Breast epithelium (tissue), 4 donors: ENCODE results near the gene CETN3. TPM values are rescaled to one million over a fixed set of nuclear protein-coding genes. Genes with fewer than 3 reads are reported as not detected.

Experiments used
- DNase-seq, 2 donors: peaks; one replicate each; pipeline ENCODE4 v3.0.0-alpha.2; 2019; ENCODE audit warnings: low spot score in 2 of 2
- H3K27ac ChIP-seq, 2 donors: fragments of 200-600 bp; sonication (generic) in 1 of 2; one replicate each; pipeline ENCODE4 v1.5.1; 2016 to 2019; ENCODE audit warnings: mild to moderate bottlenecking in 1 of 2
- H3K27me3 ChIP-seq, 2 donors: fragments of 200-600 bp; sonication (generic) in 1 of 2; one replicate each; pipeline versions ENCODE4 v1.5.1 to v1.6.0; 2017 to 2019; ENCODE audit warnings: control low read depth in 1 of 2, mild to moderate bottlenecking in 1 of 2
- H3K36me3 ChIP-seq: fragments of 200-600 bp; one replicate; pipeline ENCODE4 v1.5.1; 2019
- H3K4me1 ChIP-seq, 2 donors: fragments of 200-600 bp; sonication (generic); one replicate each; pipeline ENCODE4 v1.5.1; 2016 to 2019; ENCODE audit warnings: control low read depth in 1 of 2
- H3K4me3 ChIP-seq, 3 donors: fragments of 200-600 bp; sonication (generic); 1 replicate in 2 of 3; 2 replicates in 1 of 3; pipeline ENCODE4 v1.5.1; 2016 to 2019; ENCODE audit warnings: mild to moderate bottlenecking in 3 of 3, moderate library complexity in 2 of 3
- H3K9me3 ChIP-seq, 2 donors: fragments of 200-600 bp; sonication (generic) in 1 of 2; one replicate each; pipeline ENCODE4 v1.5.1; 2016 to 2019; ENCODE audit warnings: control low read depth in 1 of 2
- CTCF ChIP-seq, 3 donors: fragments of 450-650 bp; IDR thresholded peaks; one replicate each; pipeline ENCODE4 v1.5.1; 2016 to 2017; ENCODE audit warnings: antibody characterized with exemption in 3 of 3, mild to moderate bottlenecking in 3 of 3, moderate library complexity in 3 of 3
- POLR2A ChIP-seq: fragments of 450-650 bp; IDR thresholded peaks from one replicate; pipeline ENCODE4 v1.6.1; 2016; ENCODE audit warnings: antibody characterized with exemption, mild to moderate bottlenecking, moderate library complexity
- POLR2AphosphoS5 ChIP-seq, 3 donors: sonication (generic); formaldehyde crosslinking; IDR thresholded peaks; one replicate each; pipeline ENCODE4 v1.6.1; 2017; ENCODE audit warnings: antibody characterized with exemption in 3 of 3
- intact Hi-C: fragments of 100-400 bp; cut with DNase I; formaldehyde crosslinking; loops from one replicate; pipeline ENCODE4 v1.15.1; 2023; ENCODE audit warnings: low total_unique reads
- total RNA-seq, 3 donors: library from RNA; depleted of rRNA; stranded (reverse); fragments of >200 nt; gene quantifications; one replicate each; pipeline ENCODE4 v1.1.0, GENCODE V29; 2016

The CETN3 gene
- total RNA-seq, 3 donors from 2014 or later = 7.7 to 13.8 (median 11.8) TPM

- no peaks in the 10 kb centered on the region for H3K9me3 ChIP-seq
- H3K27ac ChIP-seq = no peak overlapping the region
- no peaks in the 10 kb centered on the region for H3K4me1 ChIP-seq
- H3K36me3 ChIP-seq = no peaks in the 10 kb centered on the region
- intact Hi-C loops = no loop called here
- H3K4me3 ChIP-seq = no peak overlapping the region
- no peaks in the 10 kb centered on the region for H3K27me3 ChIP-seq
- TF ChIP-seq POLR2AphosphoS5 (IDR thresholded peaks at IDR 0.05) (no peak), POLR2A (no peak), CTCF (IDR thresholded peaks at IDR 0.05) (no peak)
- DNase-seq = no peak
Measured at GRCh38 chr5:90395005-90395404, 14.6 kb downstream of the CETN3 start.

- no peaks in the 10 kb centered on the region for H3K36me3 ChIP-seq
- DNase-seq = no peak
- no peaks in the 10 kb centered on the region for H3K4me1 ChIP-seq
- intact Hi-C loops = no loop called here
- H3K27ac ChIP-seq = no peak overlapping the region
- H3K27me3 ChIP-seq = no peaks in the 10 kb centered on the region
- H3K4me3 ChIP-seq = no peak overlapping the region
- no peak for TF ChIP-seq POLR2AphosphoS5 (IDR thresholded peaks at IDR 0.05)
- no peak for TF ChIP-seq POLR2A
- TF ChIP-seq CTCF (IDR thresholded peaks at IDR 0.05) = no peak
- no peaks in the 10 kb centered on the region for H3K9me3 ChIP-seq
Measured at GRCh38 chr5:90390928-90391327, 18.6 kb downstream of the CETN3 start.

GRCh38 chr5:90390326-90390725, 19.2 kb downstream of the CETN3 start:
- H3K4me3 ChIP-seq = no peak overlapping the region
- no peak for DNase-seq
- intact Hi-C loops = no loop called here
- H3K4me1 ChIP-seq = no peaks in the 10 kb centered on the region
- H3K9me3 ChIP-seq = no peaks in the 10 kb centered on the region
- H3K27me3 ChIP-seq = no peaks in the 10 kb centered on the region
- H3K36me3 ChIP-seq = no peaks in the 10 kb centered on the region
- TF ChIP-seq POLR2AphosphoS5 (IDR thresholded peaks at IDR 0.05) = no peak
- TF ChIP-seq POLR2A = no peak
- no peak for TF ChIP-seq CTCF (IDR thresholded peaks at IDR 0.05)
- H3K27ac ChIP-seq = no peak overlapping the region

- intact Hi-C loops = no loop called here
- no peak overlapping the region for H3K4me3 ChIP-seq
- H3K27me3 ChIP-seq = no peaks in the 10 kb centered on the region
- no peaks in the 10 kb centered on the region for H3K4me1 ChIP-seq
- DNase-seq = no peak
- H3K36me3 ChIP-seq = no peaks in the 10 kb centered on the region
- no peak overlapping the region for H3K27ac ChIP-seq
- TF ChIP-seq POLR2A (no peak), CTCF (IDR thresholded peaks at IDR 0.05) (no peak), POLR2AphosphoS5 (IDR thresholded peaks at IDR 0.05) (no peak)
- no peaks in the 10 kb centered on the region for H3K9me3 ChIP-seq
Measured at GRCh38 chr5:90387508-90387907, 22.0 kb downstream of the CETN3 start.

- no peaks in the 10 kb centered on the region for H3K4me1 ChIP-seq
- H3K9me3 ChIP-seq = no peaks in the 10 kb centered on the region
- intact Hi-C loops = no loop called here
- H3K27me3 ChIP-seq = no peaks in the 10 kb centered on the region
- peak in 1 of 3 donors; percentile 27 for TF ChIP-seq CTCF (IDR thresholded peaks at IDR 0.05)
- no peak for TF ChIP-seq POLR2AphosphoS5 (IDR thresholded peaks at IDR 0.05)
- TF ChIP-seq POLR2A = no peak
- no peak overlapping the region for H3K4me3 ChIP-seq
- DNase-seq = no peak
- H3K36me3 ChIP-seq = no peaks in the 10 kb centered on the region
- H3K27ac ChIP-seq = no peak overlapping the region
Measured at GRCh38 chr5:90386099-90386710, 23.4 kb downstream of the CETN3 start.
